PC-3 (cell line): ENCODE results near the gene CDK5RAP2. TPM values are rescaled to one million over a fixed set of nuclear protein-coding genes. Genes with fewer than 3 reads are reported as not detected.

Experiments
- ATAC-seq: fragments of 200-7000 bp; cut with Tn5 transposase; 2 replicates; pipeline ENCODE4 v1.9.1; 2020; ENCODE audit warnings: mild to moderate bottlenecking, moderate library complexity
- BruUV-seq: library from RNA; stranded (reverse); fragments of 400-500 nt; replicated peaks from 2 replicates; lab custom pipeline; 2021; lab: Mats Ljungman, UMichigan
- CTCF ChIA-PET: fragments of 300-600 bp; sonication (Branson Sonifier 250); formaldehyde crosslinking; loops from one replicate; lab custom pipeline; 2022; ENCODE audit warnings: antibody characterized with exemption; lab: Charles Lee
- POLR2A ChIA-PET: fragments of 300-600 bp; sonication (Branson Sonifier 250); formaldehyde crosslinking; loops from one replicate; lab custom pipeline; 2022; ENCODE audit warnings: antibody characterized with exemption; ENCODE audit not compliant: unreplicated experiment; lab: Charles Lee
- DNase-seq: peaks from one replicate; pipeline ENCODE4 v3.0.0-alpha.2; 2015
- H2AFZ ChIP-seq: fragments of 300-600 bp; sonication (generic); 2 replicates; pipeline ENCODE4 v1.6.0; 2016; ENCODE audit warnings: antibody characterized with exemption, low read length
- H3F3A ChIP-seq: fragments of 300-600 bp; sonication (generic); one replicate; pipeline ENCODE4 v1.6.0; 2017; ENCODE audit warnings: antibody characterized with exemption, low read length, control low read depth, mild to moderate bottlenecking; ENCODE audit not compliant: unreplicated experiment
- H3K27ac ChIP-seq: fragments of 300-600 bp; sonication (generic); 2 replicates; pipeline ENCODE4 v1.5.1; 2016; ENCODE audit warnings: mild to moderate bottlenecking, low read length
- H3K27me3 ChIP-seq: fragments of 300-600 bp; sonication (generic); 2 replicates; pipeline ENCODE4 v1.6.1; 2016; ENCODE audit warnings: low read length, mixed read lengths
- H3K36me3 ChIP-seq: fragments of 300-600 bp; sonication (generic); 2 replicates; pipeline ENCODE4 v1.6.1; 2016; ENCODE audit warnings: low read depth, mixed run types, low read length, mixed read lengths
- H3K4me1 ChIP-seq: fragments of 300-600 bp; sonication (generic); 2 replicates; pipeline ENCODE4 v1.5.1; 2016; ENCODE audit warnings: low read length; ENCODE audit not compliant: insufficient read depth
- H3K4me2 ChIP-seq: fragments of 300-600 bp; sonication (generic); 2 replicates; pipeline ENCODE4 v1.6.0; 2016; ENCODE audit warnings: low read length
- H3K4me3 ChIP-seq: fragments of 300-600 bp; sonication (generic); 2 replicates; pipeline ENCODE4 v1.5.1; 2016; ENCODE audit warnings: mild to moderate bottlenecking, low read length, mixed read lengths
- H3K79me2 ChIP-seq: fragments of 300-600 bp; sonication (generic); 2 replicates; pipeline ENCODE4 v1.6.1; 2017; ENCODE audit warnings: low read length, mixed read lengths
- H3K9ac ChIP-seq: fragments of 300-600 bp; sonication (generic); 2 replicates; pipeline ENCODE4 v1.6.0; 2016; ENCODE audit warnings: mild to moderate bottlenecking, low read length
- H3K9me2 ChIP-seq: fragments of 300-600 bp; sonication (generic); replicated peaks from 2 replicates; pipeline ENCODE4 v1.6.1; 2016; ENCODE audit warnings: mixed run types, low read length, mixed read lengths
- H3K9me3 ChIP-seq: fragments of 300-600 bp; sonication (generic); 2 replicates; pipeline ENCODE4 v1.6.1; 2016; ENCODE audit warnings: low read length, mixed read lengths
- H4K20me1 ChIP-seq: fragments of 300-600 bp; sonication (generic); 2 replicates; pipeline ENCODE4 v1.6.1; 2016; ENCODE audit warnings: low read length, mixed read lengths
- CTCF ChIP-seq: fragments of 300-600 bp; sonication (generic); conservative IDR thresholded peaks from 2 replicates; pipeline ENCODE4 v1.5.1; 2017; ENCODE audit warnings: antibody characterized with exemption, low read depth, mild to moderate bottlenecking, low read length
- EZH2 ChIP-seq: fragments of 300-600 bp; sonication (generic); IDR thresholded peaks from one replicate; pipeline ENCODE4 v1.6.1; 2017; ENCODE audit warnings: antibody characterized with exemption, mild to moderate bottlenecking, low read length; ENCODE audit not compliant: unreplicated experiment
- EZH2phosphoT487 ChIP-seq: fragments of 300-600 bp; sonication (generic); IDR thresholded peaks from 2 replicates; pipeline ENCODE4 v1.6.1; 2018; ENCODE audit warnings: mild to moderate bottlenecking, antibody characterized with exemption, low read length, borderline replicate concordance
- intact Hi-C: fragments of 100-400 bp; cut with micrococcal nuclease; formaldehyde crosslinking; loops from 2 replicates; pipeline ENCODE4 v1.9.0; 2023
- total RNA-seq: library from RNA; depleted of rRNA; stranded (reverse); fragments of >200 nt; gene quantifications from 2 replicates; pipeline ENCODE4 v1.2.3, GENCODE V29; 2014

Gene CDK5RAP2
- total RNA-seq, 1 experiment from 2014 or later = 37.4 TPM

DNA sequence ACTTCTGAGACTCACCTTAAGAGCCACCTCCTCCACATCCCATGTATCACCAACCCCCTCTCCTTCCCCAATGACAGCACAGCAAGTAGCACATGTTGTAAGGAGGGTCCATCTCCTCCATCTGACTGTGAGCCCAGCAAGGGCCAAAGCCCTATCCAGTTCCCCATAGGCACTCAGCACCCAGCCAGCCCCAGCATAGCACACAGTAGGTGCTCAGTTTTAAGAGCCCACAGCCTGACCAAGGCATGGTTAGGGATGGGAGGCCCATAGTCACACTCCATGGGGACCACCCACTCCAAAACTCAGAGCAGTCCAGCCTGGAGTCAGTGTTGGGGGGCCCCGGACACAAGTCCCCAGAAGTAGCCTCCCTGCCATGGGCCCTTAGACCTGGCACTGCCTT lies 205.7 kb downstream of the CDK5RAP2 start:
- DNase-seq (no peak), ATAC-seq (no peak)
- no peak overlapping the region for H3K27ac ChIP-seq
- no peaks in the 10 kb centered on the region for H3K27me3 ChIP-seq
- no peaks in the 10 kb centered on the region for H3K4me1 ChIP-seq
- H3K9ac ChIP-seq = no peak overlapping the region
- intact Hi-C loops = no loop called here
- H3F3A ChIP-seq = no peaks in the 10 kb centered on the region
- H4K20me1 ChIP-seq = no peaks in the 10 kb centered on the region
- TF ChIP-seq CTCF (no peak), EZH2 (no peak), EZH2phosphoT487 (no peak)
- no TSS peak for BruUV-seq
- H3K36me3 ChIP-seq = no peaks in the 10 kb centered on the region
- H2AFZ ChIP-seq = no peak overlapping the region
- H3K4me2 ChIP-seq = no peak overlapping the region
- H3K9me2 ChIP-seq = no peaks in the 10 kb centered on the region
- ChIA-PET CTCF (no interaction called here), POLR2A (no interaction called here)
- H3K79me2 ChIP-seq = no peaks in the 10 kb centered on the region
- H3K9me3 ChIP-seq = no peaks in the 10 kb centered on the region
- H3K4me3 ChIP-seq = no peak overlapping the region

DNA sequence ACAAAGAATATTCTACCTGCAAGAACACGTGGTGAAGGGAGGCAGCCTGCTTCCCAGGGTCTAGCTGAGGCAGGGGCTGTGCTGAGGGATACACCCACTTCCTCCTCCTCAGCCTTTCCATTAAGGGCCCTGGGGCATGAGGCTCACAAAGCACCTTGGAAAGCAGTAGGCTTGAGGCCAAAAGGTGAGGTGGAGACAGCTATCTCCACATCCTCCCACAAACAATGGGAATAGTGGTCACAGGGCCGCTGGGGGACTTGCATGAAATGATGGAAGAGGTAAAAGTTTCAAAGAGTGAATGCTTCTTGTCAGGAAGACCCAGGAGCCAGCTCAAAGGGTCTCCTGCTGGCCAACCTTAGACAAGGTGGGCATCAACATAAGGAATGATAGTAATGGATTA lies 207.9 kb downstream of the CDK5RAP2 start:
- intact Hi-C loops = no loop called here
- CTCF ChIA-PET = no interaction called here
- Histone ChIP-seq H3F3A (no peaks in the 10 kb centered on the region), H3K9me2 (no peaks in the 10 kb centered on the region), H3K79me2 (no peaks in the 10 kb centered on the region), H3K9me3 (no peaks in the 10 kb centered on the region), H3K4me3 (no peak overlapping the region), H4K20me1 (no peaks in the 10 kb centered on the region), H2AFZ (no peak overlapping the region), H3K4me1 (no peaks in the 10 kb centered on the region), H3K9ac (no peak overlapping the region), H3K27ac (no peak overlapping the region), H3K36me3 (no peaks in the 10 kb centered on the region), H3K4me2 (no peak overlapping the region), H3K27me3 (no peaks in the 10 kb centered on the region)
- ATAC-seq (no peak), DNase-seq (no peak)
- BruUV-seq = no TSS peak
- POLR2A ChIA-PET = no interaction called here
- no peak for TF ChIP-seq CTCF
- TF ChIP-seq EZH2 = no peak
- no peak for TF ChIP-seq EZH2phosphoT487

DNA sequence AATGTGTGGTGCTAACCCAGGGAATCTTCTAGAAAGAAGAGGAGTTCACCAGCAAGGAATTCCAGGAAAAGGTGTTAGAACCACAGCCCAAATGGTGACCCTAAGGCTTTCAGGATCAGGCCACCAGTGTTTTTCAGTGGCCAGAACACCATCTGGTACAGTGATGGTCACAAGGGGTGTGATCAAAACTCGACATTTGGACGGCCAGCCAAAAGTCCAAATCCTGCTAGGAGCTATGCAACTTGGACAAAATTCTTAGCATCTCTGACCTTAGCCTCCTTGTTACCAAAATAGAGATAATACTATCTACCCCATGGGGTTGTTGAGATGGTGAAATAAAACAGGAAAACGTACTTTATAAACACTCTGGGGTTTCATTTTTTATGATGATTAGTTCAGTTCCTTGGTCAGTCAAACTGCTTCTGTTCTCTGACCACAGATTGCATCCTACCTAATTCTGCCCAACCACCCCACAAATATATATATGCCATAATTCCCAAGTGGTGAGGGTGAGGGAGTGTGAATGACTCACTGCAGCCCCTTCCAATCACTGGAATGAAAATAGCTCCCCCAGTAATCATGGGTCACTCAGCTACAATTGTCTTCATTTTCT lies 210.3 kb downstream of the CDK5RAP2 start:
- Histone ChIP-seq H3K4me1 (no peaks in the 10 kb centered on the region; the same call in 1 of the 2 replicates), H3K9me2 (no peaks in the 10 kb centered on the region), H3K27me3 (no peaks in the 10 kb centered on the region), H2AFZ (no peak overlapping the region), H4K20me1 (no peaks in the 10 kb centered on the region), H3K27ac (no peak overlapping the region), H3K36me3 (no peaks in the 10 kb centered on the region), H3K4me2 (no peak overlapping the region), H3K9me3 (no peaks in the 10 kb centered on the region), H3K9ac (no peak overlapping the region), H3K4me3 (no peak overlapping the region), H3K79me2 (no peaks in the 10 kb centered on the region), H3F3A (no peaks in the 10 kb centered on the region)
- TF ChIP-seq EZH2phosphoT487 = no peak
- TF ChIP-seq EZH2 = no peak
- TF ChIP-seq CTCF = no peak
- ChIA-PET CTCF (no interaction called here), POLR2A (no interaction called here)
- BruUV-seq = no TSS peak
- ATAC-seq = no peak
- intact Hi-C loops = no loop called here
- no peak for DNase-seq
